Caco-2 (cell line): ENCODE data around the gene INPP5K. TPM values are rescaled to one million over a fixed set of nuclear protein-coding genes. Genes with fewer than 3 reads are reported as not detected.

Experiments used
- BruUV-seq: library from RNA; stranded (reverse); fragments of 400-500 nt; replicated peaks from 2 replicates; lab custom pipeline; 2021; lab: Mats Ljungman, UMichigan
- CTCF ChIA-PET: fragments of 300-600 bp; sonication (Branson Sonifier 250); formaldehyde crosslinking; loops from one replicate; lab custom pipeline; 2022; ENCODE audit warnings: antibody characterized with exemption; lab: Charles Lee
- POLR2A ChIA-PET: fragments of 300-600 bp; sonication (Branson Sonifier 250); formaldehyde crosslinking; loops from one replicate; lab custom pipeline; 2022; ENCODE audit warnings: antibody characterized with exemption; lab: Charles Lee
- DNase-seq, 2 experiments: peaks; one replicate each; pipeline versions ENCODE4 v3.0.0 to v3.0.0-alpha.2; 2020 to 2022
- H3K27me3 ChIP-seq: replicated peaks from 2 replicates; pipeline ENCODE4 v1.6.0; 2011; ENCODE audit warnings: low read length; ENCODE audit not compliant: control insufficient read depth, insufficient read depth
- H3K36me3 ChIP-seq: 2 replicates; pipeline ENCODE4 v1.5.1; 2011; ENCODE audit warnings: low read length; ENCODE audit not compliant: control insufficient read depth, insufficient read depth
- H3K4me1 ChIP-seq: fragments of 250-450 bp; sonication (Bioruptor Pico); 2 replicates; pipeline ENCODE4 v1.5.1; 2020; ENCODE audit warnings: mild to moderate bottlenecking
- H3K4me3 ChIP-seq: 2 replicates; pipeline ENCODE4 v1.5.1; 2011; ENCODE audit warnings: low read depth, mild to moderate bottlenecking, control low read depth, low read length
- H3K9me3 ChIP-seq: fragments of 250-450 bp; sonication (Bioruptor Pico); 2 replicates; pipeline ENCODE4 v1.5.1; 2020; ENCODE audit warnings: mild to moderate bottlenecking, moderate library complexity
- H3K27ac Mint-ChIP-seq: one replicate; pipeline ENCODE4 v1.8.0; 2022; ENCODE audit warnings: mixed read lengths; ENCODE audit not compliant: unreplicated experiment
- H3K27me3 Mint-ChIP-seq: one replicate; pipeline ENCODE4 v1.8.0; 2022; ENCODE audit warnings: mixed read lengths; ENCODE audit not compliant: insufficient read depth, unreplicated experiment
- H3K36me3 Mint-ChIP-seq: one replicate; pipeline ENCODE4 v1.8.0; 2022; ENCODE audit warnings: mild to moderate bottlenecking, mixed read lengths; ENCODE audit not compliant: insufficient read depth, unreplicated experiment
- H3K4me1 Mint-ChIP-seq: one replicate; pipeline ENCODE4 v1.8.0; 2022; ENCODE audit warnings: low read depth, mixed read lengths; ENCODE audit not compliant: unreplicated experiment
- H3K4me3 Mint-ChIP-seq: one replicate; pipeline ENCODE4 v1.8.0; 2022; ENCODE audit warnings: mild to moderate bottlenecking, moderate library complexity, mixed read lengths; ENCODE audit not compliant: unreplicated experiment
- H3K9me3 Mint-ChIP-seq: one replicate; pipeline ENCODE4 v1.8.0; 2022; ENCODE audit warnings: mixed read lengths; ENCODE audit not compliant: unreplicated experiment
- CTCF ChIP-seq, 2 experiments: fragments of 200-600 bp in 1 of 2; IDR thresholded peaks; 1 replicate in 1 of 2; 2 replicates in 1 of 2; pipeline versions ENCODE4 v1.5.1 to v1.8.0; 2011 to 2022; ENCODE audit warnings: antibody characterized with exemption in 1 of 2, control low read depth in 1 of 2, inconsistent platforms in 1 of 2, low read depth in 1 of 2, low read length in 1 of 2, mild to moderate bottlenecking in 1 of 2, moderate library complexity in 1 of 2; ENCODE audit not compliant: insufficient read depth in 1 of 2, severe bottlenecking in 1 of 2, unreplicated experiment in 1 of 2
- intact Hi-C: fragments of 100-400 bp; cut with micrococcal nuclease; formaldehyde crosslinking; loops from one replicate; pipeline ENCODE4 v1.10.0; 2022; ENCODE audit not compliant: unreplicated experiment
- total RNA-seq: library from RNA; stranded (reverse); gene quantifications from 2 replicates; pipeline ENCODE4 v1.2.3, GENCODE V29; 2022

The INPP5K gene
- total RNA-seq, 1 experiment from 2014 or later: 24.1 TPM

DNA sequence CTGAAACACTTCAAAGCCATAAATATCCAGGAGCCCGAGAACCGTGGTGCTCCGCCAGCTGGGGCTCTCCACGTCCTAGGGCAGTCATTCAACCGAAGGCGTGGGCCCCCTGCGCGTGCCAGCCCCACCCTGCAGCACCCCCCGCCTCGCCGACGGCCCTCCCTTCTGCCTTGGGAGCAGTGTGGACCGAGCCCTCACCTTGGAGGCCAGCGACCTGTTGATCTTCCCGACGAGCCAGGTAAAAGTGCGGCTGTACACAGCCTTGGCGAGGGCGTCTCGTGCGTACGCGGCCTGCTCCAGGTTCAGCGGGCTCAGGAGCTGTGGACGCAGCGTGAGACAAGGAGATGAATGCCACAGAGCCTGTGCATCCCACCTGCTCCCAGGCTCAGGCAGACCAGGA, 38.0 kb downstream of the INPP5K start:
- POLR2A ChIA-PET: no interaction called here
- H3K27ac Mint-ChIP-seq: no peak overlapping the region
- intact Hi-C loops: no loop called here
- Histone ChIP-seq H3K4me3 (no peak overlapping the region), H3K27me3 (no peaks in the 10 kb centered on the region), H3K36me3 (peaks cover 11% of the 10 kb centered on the region), H3K9me3 (no peaks in the 10 kb centered on the region), H3K4me1 (no peaks in the 10 kb centered on the region)
- no peak for DNase-seq
- no TSS peak for BruUV-seq
- H3K36me3 Mint-ChIP-seq: peaks cover 87% of the 10 kb centered on the region
- CTCF ChIA-PET: no interaction called here
- no peak for TF ChIP-seq CTCF (IDR thresholded peaks at IDR 0.05; ENCODE audit: insufficient read depth in 1 of 2, low read depth in 1 of 2, low read length in 1 of 2, severe bottlenecking in 1 of 2, unreplicated experiment in 1 of 2)
- no peaks in the 10 kb centered on the region for H3K9me3 Mint-ChIP-seq
- no peak overlapping the region for H3K4me3 Mint-ChIP-seq
- no peaks in the 10 kb centered on the region for H3K27me3 Mint-ChIP-seq
- H3K4me1 Mint-ChIP-seq: no peaks in the 10 kb centered on the region

DNA sequence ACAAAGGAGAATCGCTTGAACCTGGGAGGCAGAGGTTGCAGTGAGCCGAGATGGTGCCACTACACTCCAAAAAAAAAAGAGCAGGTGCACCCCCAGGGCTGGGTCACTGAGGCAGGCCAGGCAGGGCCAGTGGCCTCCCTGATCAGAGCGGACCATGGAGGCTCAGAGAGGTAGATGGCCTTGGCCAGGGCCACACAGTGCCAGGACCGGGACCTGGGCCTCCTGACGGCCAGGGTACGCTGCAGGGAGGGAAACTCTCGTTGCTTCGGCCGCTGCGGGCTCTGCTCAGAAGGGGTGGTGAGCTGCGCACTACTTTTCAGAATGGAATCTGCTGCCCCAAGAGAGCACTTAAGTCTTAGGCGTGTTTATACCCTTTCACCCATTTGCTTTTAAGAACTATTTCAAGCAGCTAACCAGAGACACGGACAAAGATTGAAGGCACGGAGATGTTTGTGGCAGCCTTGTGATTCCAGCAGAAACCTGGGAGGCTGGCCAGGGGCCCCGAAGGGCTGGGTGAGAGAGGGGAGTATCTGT, 41.0 kb downstream of the INPP5K start:
- DNase-seq: no peak
- no peak for TF ChIP-seq CTCF (IDR thresholded peaks at IDR 0.05; ENCODE audit: insufficient read depth in 1 of 2, low read depth in 1 of 2, low read length in 1 of 2, severe bottlenecking in 1 of 2, unreplicated experiment in 1 of 2)
- BruUV-seq: no TSS peak
- Histone ChIP-seq H3K9me3 (no peaks in the 10 kb centered on the region), H3K4me1 (no peaks in the 10 kb centered on the region), H3K27me3 (no peaks in the 10 kb centered on the region), H3K4me3 (no peak overlapping the region), H3K36me3 (peaks cover 8% of the 10 kb centered on the region)
- Mint-ChIP-seq H3K9me3 (no peaks in the 10 kb centered on the region), H3K36me3 (peaks cover 86% of the 10 kb centered on the region), H3K27ac (no peak overlapping the region), H3K27me3 (no peaks in the 10 kb centered on the region), H3K4me1 (no peaks in the 10 kb centered on the region), H3K4me3 (no peak overlapping the region)
- CTCF ChIA-PET: no interaction called here
- POLR2A ChIA-PET: no interaction called here
- intact Hi-C loops: no loop called here

- no TSS peak for BruUV-seq
- no peak overlapping the region for H3K4me3 ChIP-seq
- H3K36me3 ChIP-seq: peaks cover 8% of the 10 kb centered on the region
- H3K4me1 ChIP-seq: no peaks in the 10 kb centered on the region
- CTCF ChIA-PET: no interaction called here
- POLR2A ChIA-PET: no interaction called here
- no peak overlapping the region for H3K4me3 Mint-ChIP-seq
- no peak overlapping the region for H3K27ac Mint-ChIP-seq
- H3K27me3 Mint-ChIP-seq: no peaks in the 10 kb centered on the region
- H3K9me3 Mint-ChIP-seq: no peaks in the 10 kb centered on the region
- peaks cover under 1% of the 10 kb centered on the region for H3K4me1 Mint-ChIP-seq
- intact Hi-C loops: no loop called here
- no peak for DNase-seq
- H3K27me3 ChIP-seq: no peaks in the 10 kb centered on the region
- peaks cover 86% of the 10 kb centered on the region for H3K36me3 Mint-ChIP-seq
- H3K9me3 ChIP-seq: no peaks in the 10 kb centered on the region
- TF ChIP-seq CTCF (IDR thresholded peaks at IDR 0.05; ENCODE audit: insufficient read depth in 1 of 2, low read depth in 1 of 2, low read length in 1 of 2, severe bottlenecking in 1 of 2, unreplicated experiment in 1 of 2): no peak
Measured at GRCh38 chr17:1474402-1475189, 41.8 kb downstream of the INPP5K start.
